ENCODE measurements around the gene EDIL3. TPM values are rescaled to one million over a fixed set of nuclear protein-coding genes. Genes with fewer than 3 reads are reported as not detected.

The EDIL3 gene
- polyA plus RNA-seq, 1 donor (not counting 4 experiments of a cell fraction or from before 2014, with no cell fraction given), result 0.34 TPM

GRCh38 chr5:84181093-84181492 lies 203.6 kb downstream of the EDIL3 start:
- Histone ChIP-seq H3K4me2 (ENCODE audit: control insufficient read depth, extremely low read depth, insufficient read depth, low read depth, low read length) (no peak overlapping the region), H3K36me3 (ENCODE audit: control insufficient read depth in 2 of 2, extremely low read depth in 1 of 2, insufficient read depth in 2 of 2, low read length in 2 of 2) (no peaks in the 10 kb centered on the region), H3K9ac (ENCODE audit: control insufficient read depth, extremely low read depth, insufficient read depth, low read length) (no peak overlapping the region), H3K4me1 (ENCODE audit: control insufficient read depth, extremely low read depth, insufficient read depth, low read length) (no peaks in the 10 kb centered on the region), H3K9me3 (ENCODE audit: control insufficient read depth, low read depth, low read length) (no peaks in the 10 kb centered on the region), H3K79me2 (ENCODE audit: control insufficient read depth, insufficient read depth, low read length) (no peaks in the 10 kb centered on the region), H3K27me3 (ENCODE audit: control insufficient read depth, extremely low read depth, insufficient read depth, low read length) (no peaks in the 10 kb centered on the region), H3K4me3 (ENCODE audit: control insufficient read depth in 2 of 3, extremely low read depth in 1 of 3, insufficient read depth in 2 of 3, low read depth in 1 of 3, low read length in 3 of 3) (no peak overlapping the region), H3K9me1 (ENCODE audit: control insufficient read depth, extremely low read depth, insufficient read depth, low read length) (no peaks in the 10 kb centered on the region), H4K20me1 (ENCODE audit: control insufficient read depth, extremely low read depth, insufficient read depth, low read length) (no peaks in the 10 kb centered on the region), H2AFZ (ENCODE audit: control insufficient read depth, low read length) (no peak overlapping the region), H3K27ac (ENCODE audit: control insufficient read depth, insufficient read depth, low read length) (no peak overlapping the region)
- FAIRE-seq (no peak), DNase-seq (ENCODE audit: low read depth, low spot score) (no peak)
- dilution Hi-C loops (cut with MboI; ENCODE audit: extremely low pct_ligation_motif_present, low sequenced_read_pairs), result no loop called here
- TF ChIP-seq EZH2 (IDR thresholded peaks at IDR 0.05; ENCODE audit: low read length), result no peak

GRCh38 chr5:84168841-84169240 lies 215.8 kb downstream of the EDIL3 start:
- H3K9me1 ChIP-seq (ENCODE audit: control insufficient read depth, extremely low read depth, insufficient read depth, low read length), result no peaks in the 10 kb centered on the region
- no peaks in the 10 kb centered on the region for H3K27me3 ChIP-seq (ENCODE audit: control insufficient read depth, extremely low read depth, insufficient read depth, low read length)
- no peaks in the 10 kb centered on the region for H3K4me1 ChIP-seq (ENCODE audit: control insufficient read depth, extremely low read depth, insufficient read depth, low read length)
- H3K79me2 ChIP-seq (ENCODE audit: control insufficient read depth, insufficient read depth, low read length), result no peaks in the 10 kb centered on the region
- no peak overlapping the region for H3K27ac ChIP-seq (ENCODE audit: control insufficient read depth, insufficient read depth, low read length)
- H2AFZ ChIP-seq (ENCODE audit: control insufficient read depth, low read length), result no peak overlapping the region
- no peaks in the 10 kb centered on the region for H4K20me1 ChIP-seq (ENCODE audit: control insufficient read depth, extremely low read depth, insufficient read depth, low read length)
- H3K9me3 ChIP-seq (ENCODE audit: control insufficient read depth, low read depth, low read length), result no peaks in the 10 kb centered on the region
- TF ChIP-seq CTCF (optimal IDR thresholded peaks at IDR 0.05 in 1 of 3, IDR thresholded peaks at IDR 0.05 in 1 of 3, conservative IDR thresholded peaks at IDR 0.05 in 1 of 3; ENCODE audit: extremely low read depth in 1 of 3, insufficient read depth in 2 of 3, low read length in 3 of 3), result no peak
- no peak for TF ChIP-seq EZH2 (IDR thresholded peaks at IDR 0.05; ENCODE audit: low read length)
- H3K9ac ChIP-seq (ENCODE audit: control insufficient read depth, extremely low read depth, insufficient read depth, low read length), result no peak overlapping the region
- H3K4me3 ChIP-seq (ENCODE audit: control insufficient read depth in 2 of 3, extremely low read depth in 1 of 3, insufficient read depth in 2 of 3, low read depth in 1 of 3, low read length in 3 of 3), result no peak overlapping the region
- H3K4me2 ChIP-seq (ENCODE audit: control insufficient read depth, extremely low read depth, insufficient read depth, low read depth, low read length), result no peak overlapping the region
- FAIRE-seq, result no peak
- dilution Hi-C loops (cut with MboI; ENCODE audit: extremely low pct_ligation_motif_present, low sequenced_read_pairs), result no loop called here
- no peak for DNase-seq (ENCODE audit: low read depth, low spot score)
- no peaks in the 10 kb centered on the region for H3K36me3 ChIP-seq (ENCODE audit: control insufficient read depth in 2 of 2, extremely low read depth in 1 of 2, insufficient read depth in 2 of 2, low read length in 2 of 2)

GRCh38 chr5:84163671-84164070 lies 221.0 kb downstream of the EDIL3 start:
- H3K4me3 ChIP-seq (ENCODE audit: control insufficient read depth in 2 of 3, extremely low read depth in 1 of 3, insufficient read depth in 2 of 3, low read depth in 1 of 3, low read length in 3 of 3), result no peak overlapping the region
- no peaks in the 10 kb centered on the region for H3K9me3 ChIP-seq (ENCODE audit: control insufficient read depth, low read depth, low read length)
- H2AFZ ChIP-seq (ENCODE audit: control insufficient read depth, low read length), result no peak overlapping the region
- no peak for TF ChIP-seq CTCF (optimal IDR thresholded peaks at IDR 0.05 in 1 of 3, IDR thresholded peaks at IDR 0.05 in 1 of 3, conservative IDR thresholded peaks at IDR 0.05 in 1 of 3; ENCODE audit: extremely low read depth in 1 of 3, insufficient read depth in 2 of 3, low read length in 3 of 3)
- no peak for TF ChIP-seq EZH2 (IDR thresholded peaks at IDR 0.05; ENCODE audit: low read length)
- H3K4me1 ChIP-seq (ENCODE audit: control insufficient read depth, extremely low read depth, insufficient read depth, low read length), result no peaks in the 10 kb centered on the region
- dilution Hi-C loops (cut with MboI; ENCODE audit: extremely low pct_ligation_motif_present, low sequenced_read_pairs), result no loop called here
- no peaks in the 10 kb centered on the region for H4K20me1 ChIP-seq (ENCODE audit: control insufficient read depth, extremely low read depth, insufficient read depth, low read length)
- no peak overlapping the region for H3K4me2 ChIP-seq (ENCODE audit: control insufficient read depth, extremely low read depth, insufficient read depth, low read depth, low read length)
- DNase-seq (ENCODE audit: low read depth, low spot score), result no peak
- no peak overlapping the region for H3K27ac ChIP-seq (ENCODE audit: control insufficient read depth, insufficient read depth, low read length)
- no peaks in the 10 kb centered on the region for H3K9me1 ChIP-seq (ENCODE audit: control insufficient read depth, extremely low read depth, insufficient read depth, low read length)
- no peaks in the 10 kb centered on the region for H3K79me2 ChIP-seq (ENCODE audit: control insufficient read depth, insufficient read depth, low read length)
- no peak for FAIRE-seq
- H3K9ac ChIP-seq (ENCODE audit: control insufficient read depth, extremely low read depth, insufficient read depth, low read length), result no peak overlapping the region
- H3K36me3 ChIP-seq (ENCODE audit: control insufficient read depth in 2 of 2, extremely low read depth in 1 of 2, insufficient read depth in 2 of 2, low read length in 2 of 2), result no peaks in the 10 kb centered on the region
- no peaks in the 10 kb centered on the region for H3K27me3 ChIP-seq (ENCODE audit: control insufficient read depth, extremely low read depth, insufficient read depth, low read length)

Measured in keratinocyte (primary cell).